Stomach (tissue), 9 donors: ENCODE measurements around the gene LLGL1. TPM values are rescaled to one million over a fixed set of nuclear protein-coding genes. Genes with fewer than 3 reads are reported as not detected.

Source experiments
- DNase-seq, 2 donors: peaks; one replicate each; pipeline versions ENCODE4 v3.0.0 to v3.0.0-alpha.2; 2013 to 2019
- H3K27ac ChIP-seq, 5 donors: fragments of 200-600 bp in 4 of 5; sonication (generic) in 4 of 5; one replicate each; pipeline ENCODE4 v1.5.1; 2013 to 2019; ENCODE audit warnings: mild to moderate bottlenecking in 1 of 5, moderate library complexity in 1 of 5
- H3K27me3 ChIP-seq, 3 donors: fragments of 200-600 bp; sonication (generic); one replicate each; pipeline ENCODE4 v1.5.1; 2017 to 2019; ENCODE audit warnings: mixed run types in 1 of 3
- H3K36me3 ChIP-seq, 4 donors: fragments of 200-600 bp; sonication (generic); 1 replicate in 3 of 4; 2 replicates in 1 of 4; pipeline ENCODE4 v1.5.1; 2016 to 2019
- H3K4me1 ChIP-seq, 4 donors: fragments of 200-600 bp; sonication (generic); one replicate each; pipeline ENCODE4 v1.5.1; 2016 to 2019
- H3K4me3 ChIP-seq, 4 donors: fragments of 200-600 bp; sonication (generic) in 3 of 4; one replicate each; pipeline ENCODE4 v1.5.1; 2016 to 2019; ENCODE audit warnings: mild to moderate bottlenecking in 1 of 4
- H3K9me3 ChIP-seq, 4 donors: fragments of 200-600 bp; sonication (generic); one replicate each; pipeline ENCODE4 v1.5.1; 2016 to 2019
- CTCF ChIP-seq, 7 experiments: fragments of 450-650 bp in 4 of 7; fragments of 200-600 bp in 3 of 7; sonication (generic) in 3 of 7; IDR thresholded peaks; one replicate each; pipeline ENCODE4 v1.5.1; 2016 to 2019; ENCODE audit warnings: antibody characterized with exemption in 7 of 7, control low read depth in 2 of 7, mild to moderate bottlenecking in 1 of 7
- EP300 ChIP-seq: sonication (generic); formaldehyde crosslinking; IDR thresholded peaks from one replicate; pipeline ENCODE4 v1.6.1; 2017; ENCODE audit warnings: antibody characterized with exemption
- POLR2A ChIP-seq, 4 donors: fragments of 450-650 bp; IDR thresholded peaks; one replicate each; pipeline ENCODE4 v1.6.1; 2016; ENCODE audit warnings: antibody characterized with exemption in 4 of 4, control low read depth in 2 of 4, mild to moderate bottlenecking in 1 of 4, moderate library complexity in 1 of 4
- POLR2AphosphoS5 ChIP-seq, 3 donors: sonication (generic); formaldehyde crosslinking; IDR thresholded peaks; one replicate each; pipeline ENCODE4 v1.6.1; 2016; ENCODE audit warnings: antibody characterized with exemption in 3 of 3
- WGBS, 5 donors: extraction: QIAGEN DNeasy Blood & Tissue Kit in 3 of 5; methylation state at CpG; one replicate each; pipeline versions ENCODE4 v1.1.5 to v1.1.7; 2013 to 2018; 5-methylcytosine and 5-hydroxymethylcytosine counted together
- intact Hi-C: fragments of 100-400 bp; cut with DNase I; formaldehyde crosslinking; loops from one replicate; pipeline ENCODE4 v1.15.1; 2023; ENCODE audit warnings: low total_unique reads
- polyA plus RNA-seq, 3 donors: library from polyadenylated mRNA; stranded (reverse); fragments of 200-250 nt; gene quantifications; one replicate each; pipeline ENCODE4 v1.2.3, GENCODE V29; 2013
- total RNA-seq, 5 donors: library from RNA; depleted of rRNA; stranded (reverse); fragments of >200 nt; gene quantifications; one replicate each; pipeline versions ENCODE4 v1.1.0 to v1.2.3, GENCODE V29; 2014 to 2016
- donor health status: healthy with polysubstance abuse.
- donor health status: Bipolar disorder and iron deficiency.
- donor health status: healthy.

The LLGL1 gene
- total and polyA plus RNA-seq, 8 donors = 5.2 to 19.7 (median 9.6) TPM

DNA sequence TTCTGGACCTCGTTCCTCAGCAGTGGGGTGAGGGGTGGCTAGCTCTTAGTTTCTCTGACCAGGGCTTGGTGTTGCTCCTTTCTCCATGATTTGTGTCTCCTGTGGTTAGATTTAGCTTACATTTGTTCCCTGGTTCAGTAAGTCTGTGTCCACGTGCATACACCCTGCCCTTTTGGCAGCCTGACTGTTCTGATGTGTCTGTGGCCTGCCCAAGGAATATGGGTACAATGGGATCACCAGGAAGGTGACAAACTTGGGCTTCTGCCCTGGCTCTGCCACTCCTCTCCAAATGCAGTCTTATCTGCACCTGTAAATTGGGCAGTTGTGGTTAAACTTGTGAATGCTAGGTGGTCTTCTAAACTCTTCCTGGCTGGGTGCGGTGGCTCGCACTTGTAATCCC is 24.3 kb upstream of the LLGL1 start:
- intact Hi-C loops = no loop called here
- no peaks in the 10 kb centered on the region for H3K27me3 ChIP-seq
- H3K4me1 ChIP-seq = peaks cover 28 to 82% (median 54%) of the 10 kb centered on the region in 4 donors
- 73 to 85% (median 76%) methylated on average over 3 to 4 of the region's 4 CpGs for WGBS, 5 donors
- H3K9me3 ChIP-seq = no peaks in the 10 kb centered on the region
- no peak overlapping the region for H3K4me3 ChIP-seq
- DNase-seq = no peak
- peaks cover 38 to 92% (median 89%) of the 10 kb centered on the region in 4 donors for H3K36me3 ChIP-seq
- TF ChIP-seq CTCF (IDR thresholded peaks at IDR 0.05) (no peak), EP300 (no peak), POLR2AphosphoS5 (IDR thresholded peaks at IDR 0.05) (no peak), POLR2A (IDR thresholded peaks at IDR 0.05) (no peak)
- no peak overlapping the region for H3K27ac ChIP-seq

- no peak overlapping the region for H3K4me3 ChIP-seq
- no peak for TF ChIP-seq EP300
- TF ChIP-seq POLR2A (IDR thresholded peaks at IDR 0.05) = no peak
- no peak for TF ChIP-seq CTCF (IDR thresholded peaks at IDR 0.05)
- no peak for TF ChIP-seq POLR2AphosphoS5 (IDR thresholded peaks at IDR 0.05)
- no peak for DNase-seq
- WGBS, 5 donors = 51 to 65% (median 54%) methylated on average over 7 of the region's 7 CpGs
- H3K36me3 ChIP-seq = peaks cover 41 to 92% (median 89%) of the 10 kb centered on the region in 4 donors
- no peak overlapping the region for H3K27ac ChIP-seq
- intact Hi-C loops = no loop called here
- H3K9me3 ChIP-seq = no peaks in the 10 kb centered on the region
- H3K4me1 ChIP-seq = peaks cover 11 to 64% (median 39%) of the 10 kb centered on the region in 4 donors
- H3K27me3 ChIP-seq = no peaks in the 10 kb centered on the region
Observed at GRCh38 chr17:18203308-18203707, 22.1 kb upstream of the LLGL1 start.

GRCh38 chr17:18205861-18206260 is 19.6 kb upstream of the LLGL1 start:
- intact Hi-C loops = no loop called here
- WGBS, 5 donors = 61 to 76% (median 75%) methylated on average over 2 of the region's 2 CpGs

GRCh38 chr17:18206962-18207361 is 18.5 kb upstream of the LLGL1 start:
- Histone ChIP-seq H3K27ac (no peak overlapping the region), H3K9me3 (no peaks in the 10 kb centered on the region), H3K4me1 (peaks cover 0 to 30% (median 12%) of the 10 kb centered on the region in 4 donors), H3K4me3 (no peak overlapping the region), H3K27me3 (no peaks in the 10 kb centered on the region), H3K36me3 (peaks cover 66 to 97% (median 96%) of the 10 kb centered on the region in 4 donors)
- intact Hi-C loops = no loop called here
- TF ChIP-seq POLR2AphosphoS5 (IDR thresholded peaks at IDR 0.05) (no peak), POLR2A (IDR thresholded peaks at IDR 0.05) (no peak), CTCF (IDR thresholded peaks at IDR 0.05) (no peak), EP300 (no peak)
- no peak for DNase-seq

More at GRCh38 chr17:18205861-18206260, 19.6 kb upstream of the LLGL1 start:
- H3K27me3 ChIP-seq = no peaks in the 10 kb centered on the region
- no peaks in the 10 kb centered on the region for H3K9me3 ChIP-seq
- H3K4me3 ChIP-seq = no peak overlapping the region
- TF ChIP-seq EP300 (no peak), POLR2A (IDR thresholded peaks at IDR 0.05) (no peak), POLR2AphosphoS5 (IDR thresholded peaks at IDR 0.05) (no peak), CTCF (IDR thresholded peaks at IDR 0.05) (no peak)
- H3K36me3 ChIP-seq = peaks cover 65 to 94% (median 93%) of the 10 kb centered on the region in 4 donors
- H3K27ac ChIP-seq = no peak overlapping the region
- peaks cover under 1 to 38% (median 18%) of the 10 kb centered on the region in 4 donors for H3K4me1 ChIP-seq
- no peak for DNase-seq
